ENCODE measurements around the gene NME2.

The NME2 gene

DNA sequence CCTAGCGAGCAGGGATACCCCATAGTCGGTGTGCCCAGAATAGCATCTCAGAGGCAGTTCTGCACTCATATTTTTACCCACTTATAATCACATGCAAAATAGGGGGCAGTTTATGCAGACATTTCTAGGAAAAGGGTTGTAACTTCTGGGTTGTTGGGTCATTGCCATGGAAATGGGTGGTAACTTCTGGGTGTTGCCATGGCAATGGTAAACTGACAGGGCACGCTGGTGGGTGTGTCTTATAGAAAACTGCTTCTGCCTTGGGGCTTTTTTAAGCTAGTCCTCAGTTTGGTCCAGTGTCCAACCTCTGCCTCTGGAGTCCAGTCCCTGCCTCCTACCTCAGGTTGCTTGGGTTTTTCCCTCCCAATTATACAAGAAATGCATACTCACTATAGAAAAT is 38.1 kb upstream of the NME2 start:
- Histone ChIP-seq H3K27me3 (ENCODE audit: control insufficient read depth, insufficient read depth, low read length) (no peaks in the 10 kb centered on the region), H3K4me3 (ENCODE audit: low read depth, low read length) (no peak overlapping the region), H3K9ac (ENCODE audit: low read length) (no peak overlapping the region), H3K36me3 (ENCODE audit: control insufficient read depth, insufficient read depth, low read length) (no peaks in the 10 kb centered on the region), H3K4me1 (ENCODE audit: control insufficient read depth, insufficient read depth, low read length) (no peaks in the 10 kb centered on the region), H3K9me3 (ENCODE audit: control insufficient read depth, insufficient read depth, low read depth, low read length) (no peaks in the 10 kb centered on the region), H3K27ac (ENCODE audit: low read depth, low read length) (no peak overlapping the region)

DNA sequence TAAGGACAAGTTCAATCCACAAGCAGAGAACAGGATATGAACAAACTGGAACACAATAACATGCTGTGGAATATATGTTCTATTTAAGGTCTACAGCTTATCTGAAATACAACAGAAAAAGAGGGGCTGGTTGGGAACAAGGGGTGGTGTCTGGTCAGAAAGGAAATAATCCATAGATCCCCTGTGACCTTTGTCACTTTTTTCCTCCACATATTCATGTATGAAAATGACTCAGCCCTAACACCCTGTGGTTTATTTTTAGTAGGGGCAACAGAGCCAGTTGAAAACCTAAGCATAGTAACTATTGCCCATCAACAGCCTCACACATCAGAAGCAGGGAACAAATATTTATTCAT is 33.3 kb upstream of the NME2 start:
- Histone ChIP-seq H3K4me1 (ENCODE audit: control insufficient read depth, insufficient read depth, low read length) (no peaks in the 10 kb centered on the region), H3K9ac (ENCODE audit: low read length) (no peak overlapping the region), H3K4me3 (ENCODE audit: low read depth, low read length) (no peak overlapping the region)

DNA sequence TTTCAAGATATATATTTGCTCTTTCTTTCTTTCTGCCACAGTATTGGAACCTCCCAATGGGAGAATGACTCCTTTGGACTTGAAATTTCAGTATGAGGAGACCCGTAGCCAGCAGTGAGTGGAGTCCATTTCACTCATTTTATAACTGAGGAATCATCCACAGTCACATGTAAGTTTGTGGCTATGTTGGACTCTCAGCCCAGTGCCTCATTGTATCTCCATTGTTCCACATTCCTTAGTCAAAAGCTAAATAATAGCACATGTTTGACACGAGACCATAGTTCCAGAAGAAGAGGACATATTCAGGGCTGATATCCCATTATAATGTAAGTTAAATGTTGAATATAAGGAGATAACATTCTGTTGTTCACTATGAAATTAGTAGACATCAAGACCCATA is 32.8 kb upstream of the NME2 start:
- peaks cover 3% of the 10 kb centered on the region; the same call in 1 of the 2 replicates for H3K9me3 ChIP-seq (ENCODE audit: control insufficient read depth, insufficient read depth, low read depth, low read length)
- H3K4me1 ChIP-seq (ENCODE audit: control insufficient read depth, insufficient read depth, low read length) = no peaks in the 10 kb centered on the region
- H3K27ac ChIP-seq (ENCODE audit: low read depth, low read length) = no peak overlapping the region
- H3K9ac ChIP-seq (ENCODE audit: low read length) = no peak overlapping the region
- H3K4me3 ChIP-seq (ENCODE audit: low read depth, low read length) = no peak overlapping the region
- H3K36me3 ChIP-seq (ENCODE audit: control insufficient read depth, insufficient read depth, low read length) = no peaks in the 10 kb centered on the region
- no peaks in the 10 kb centered on the region for H3K27me3 ChIP-seq (ENCODE audit: control insufficient read depth, insufficient read depth, low read length)

More for the DNA sequence above, 33.3 kb upstream of the NME2 start:
- H3K27ac ChIP-seq (ENCODE audit: low read depth, low read length) = no peak overlapping the region
- no peaks in the 10 kb centered on the region for H3K27me3 ChIP-seq (ENCODE audit: control insufficient read depth, insufficient read depth, low read length)
- H3K36me3 ChIP-seq (ENCODE audit: control insufficient read depth, insufficient read depth, low read length) = no peaks in the 10 kb centered on the region
- H3K9me3 ChIP-seq (ENCODE audit: control insufficient read depth, insufficient read depth, low read depth, low read length) = peaks cover 3% of the 10 kb centered on the region; the same call in 1 of the 2 replicates

DNA sequence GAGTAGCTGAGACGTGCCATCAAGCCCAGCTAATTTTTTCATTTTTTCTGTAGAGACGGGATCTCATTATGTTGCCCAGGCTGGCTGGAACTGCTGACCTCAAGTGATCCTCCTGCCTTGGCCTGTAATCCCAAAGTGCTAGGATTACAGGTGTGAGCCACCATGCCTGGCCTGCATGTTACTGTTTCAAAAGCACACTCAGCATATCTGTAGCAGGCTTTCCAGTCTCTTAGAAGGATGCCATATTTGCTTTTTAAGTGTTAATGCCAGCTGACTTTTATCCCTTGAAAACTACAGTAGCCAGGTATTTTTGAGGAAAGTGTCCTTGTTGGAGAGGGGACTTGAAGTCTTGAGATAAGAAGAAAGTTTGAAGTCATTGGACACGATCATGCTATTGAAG is 30.3 kb upstream of the NME2 start:
- no peaks in the 10 kb centered on the region for H3K27me3 ChIP-seq (ENCODE audit: control insufficient read depth, insufficient read depth, low read length)
- H3K9me3 ChIP-seq (ENCODE audit: control insufficient read depth, insufficient read depth, low read depth, low read length) = peaks cover 3% of the 10 kb centered on the region; the same call in 1 of the 2 replicates
- H3K9ac ChIP-seq (ENCODE audit: low read length) = no peak overlapping the region
- H3K36me3 ChIP-seq (ENCODE audit: control insufficient read depth, insufficient read depth, low read length) = no peaks in the 10 kb centered on the region
- H3K27ac ChIP-seq (ENCODE audit: low read depth, low read length) = no peak overlapping the region
- H3K4me3 ChIP-seq (ENCODE audit: low read depth, low read length) = no peak overlapping the region
- no peaks in the 10 kb centered on the region for H3K4me1 ChIP-seq (ENCODE audit: control insufficient read depth, insufficient read depth, low read length)

DNA sequence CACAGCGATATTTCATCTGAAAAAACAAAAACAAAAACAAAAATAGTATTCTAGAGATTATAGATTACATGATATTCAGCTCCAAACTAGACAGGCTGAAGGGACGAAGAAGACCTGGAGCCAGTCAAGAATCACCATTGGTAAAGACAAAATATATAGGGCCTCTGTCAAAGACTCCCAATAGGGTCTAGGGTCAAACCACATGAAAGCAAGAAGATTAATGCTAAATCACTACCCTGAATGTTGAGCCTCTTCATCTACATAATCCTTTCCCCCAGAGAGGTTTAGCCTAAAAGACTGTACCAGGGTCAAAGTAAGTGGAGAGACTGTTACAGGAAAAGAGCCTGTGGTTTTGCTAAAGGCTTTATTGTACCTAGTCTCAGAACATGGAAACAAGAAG is 23.6 kb upstream of the NME2 start:
- H3K36me3 ChIP-seq (ENCODE audit: control insufficient read depth, insufficient read depth, low read length) = no peaks in the 10 kb centered on the region
- H3K27me3 ChIP-seq (ENCODE audit: control insufficient read depth, insufficient read depth, low read length) = no peaks in the 10 kb centered on the region
- no peak overlapping the region for H3K4me3 ChIP-seq (ENCODE audit: low read depth, low read length)
- H3K9ac ChIP-seq (ENCODE audit: low read length) = no peak overlapping the region
- H3K4me1 ChIP-seq (ENCODE audit: control insufficient read depth, insufficient read depth, low read length) = 0 out of 2 replicates have a peak, but pooled peaks cover 6% of the 10 kb centered on the region
- no peak overlapping the region for H3K27ac ChIP-seq (ENCODE audit: low read depth, low read length)
- no peaks in the 10 kb centered on the region for H3K9me3 ChIP-seq (ENCODE audit: control insufficient read depth, insufficient read depth, low read depth, low read length)

- no peaks in the 10 kb centered on the region for H3K9me3 ChIP-seq (ENCODE audit: control insufficient read depth, insufficient read depth, low read depth, low read length)
- H3K4me3 ChIP-seq (ENCODE audit: low read depth, low read length) = no peak overlapping the region
- no peaks in the 10 kb centered on the region for H3K27me3 ChIP-seq (ENCODE audit: control insufficient read depth, insufficient read depth, low read length)
- 0 out of 2 replicates have a peak, but pooled peaks cover 6% of the 10 kb centered on the region for H3K4me1 ChIP-seq (ENCODE audit: control insufficient read depth, insufficient read depth, low read length)
- H3K36me3 ChIP-seq (ENCODE audit: control insufficient read depth, insufficient read depth, low read length) = no peaks in the 10 kb centered on the region
- no peak overlapping the region for H3K9ac ChIP-seq (ENCODE audit: low read length)
- no peak overlapping the region for H3K27ac ChIP-seq (ENCODE audit: low read depth, low read length)
Observed at GRCh38 chr17:51144266-51145022, 21.8 kb upstream of the NME2 start.

DNA sequence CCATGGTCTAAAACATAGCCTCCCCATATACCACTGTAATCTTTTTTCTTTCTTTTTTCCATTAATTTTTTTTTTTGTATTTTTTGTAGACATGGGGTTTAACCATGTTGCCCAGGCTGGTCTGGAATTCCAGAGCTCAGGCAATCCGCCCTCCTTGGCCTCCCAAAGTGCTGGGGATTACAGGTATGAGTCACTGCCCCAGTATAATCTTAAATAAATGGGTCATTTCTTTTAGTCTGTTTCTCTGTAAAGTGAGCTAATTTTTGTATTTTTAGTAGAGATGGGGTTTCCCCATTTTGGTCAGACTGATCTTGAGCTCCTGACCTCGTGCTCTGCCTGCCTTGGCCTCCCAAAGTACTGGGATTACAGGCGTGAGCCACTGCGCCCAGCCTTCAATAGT is 18.6 kb upstream of the NME2 start:
- Histone ChIP-seq H3K4me3 (ENCODE audit: low read depth, low read length) (no peak overlapping the region), H3K27me3 (ENCODE audit: control insufficient read depth, insufficient read depth, low read length) (no peaks in the 10 kb centered on the region), H3K9ac (ENCODE audit: low read length) (no peak overlapping the region), H3K27ac (ENCODE audit: low read depth, low read length) (no peak overlapping the region), H3K36me3 (ENCODE audit: control insufficient read depth, insufficient read depth, low read length) (no peaks in the 10 kb centered on the region), H3K4me1 (ENCODE audit: control insufficient read depth, insufficient read depth, low read length) (peaks cover 8% of the 10 kb centered on the region; the same call in 1 of the 2 replicates), H3K9me3 (ENCODE audit: control insufficient read depth, insufficient read depth, low read depth, low read length) (no peaks in the 10 kb centered on the region)

- H3K27me3 ChIP-seq (ENCODE audit: control insufficient read depth, insufficient read depth, low read length) = no peaks in the 10 kb centered on the region
- H3K9ac ChIP-seq (ENCODE audit: low read length) = no peak overlapping the region
- H3K4me3 ChIP-seq (ENCODE audit: low read depth, low read length) = no peak overlapping the region
- no peaks in the 10 kb centered on the region for H3K36me3 ChIP-seq (ENCODE audit: control insufficient read depth, insufficient read depth, low read length)
- H3K4me1 ChIP-seq (ENCODE audit: control insufficient read depth, insufficient read depth, low read length) = peaks cover 11% of the 10 kb centered on the region; the same call in 1 of the 2 replicates
- no peaks in the 10 kb centered on the region for H3K9me3 ChIP-seq (ENCODE audit: control insufficient read depth, insufficient read depth, low read depth, low read length)
- H3K27ac ChIP-seq (ENCODE audit: low read depth, low read length) = no peak overlapping the region
Observed at GRCh38 chr17:51149163-51149562, 17.0 kb upstream of the NME2 start.

DNA sequence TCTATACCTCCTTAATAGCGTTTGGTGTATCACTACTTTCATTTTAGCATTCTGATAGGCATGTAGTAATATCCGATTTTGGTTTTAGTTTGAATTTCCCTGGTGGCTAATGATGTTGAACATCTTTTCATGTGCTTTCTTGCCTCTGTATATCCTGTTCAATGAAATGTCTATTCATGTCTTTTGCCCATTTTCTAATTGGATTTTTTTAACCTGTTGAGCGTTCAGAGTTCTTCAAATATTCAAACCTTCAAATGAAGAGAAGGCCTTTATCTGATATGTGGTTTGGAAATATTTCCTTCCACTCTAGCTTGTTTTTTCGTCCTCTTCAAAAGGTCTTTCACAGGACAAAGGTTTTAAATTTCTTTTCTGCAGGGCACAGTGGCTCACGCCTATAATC is 15.3 kb upstream of the NME2 start:
- Histone ChIP-seq H3K27ac (ENCODE audit: low read depth, low read length) (no peak overlapping the region), H3K9me3 (ENCODE audit: control insufficient read depth, insufficient read depth, low read depth, low read length) (no peaks in the 10 kb centered on the region), H3K9ac (ENCODE audit: low read length) (no peak overlapping the region), H3K36me3 (ENCODE audit: control insufficient read depth, insufficient read depth, low read length) (peaks cover 8% of the 10 kb centered on the region), H3K4me1 (ENCODE audit: control insufficient read depth, insufficient read depth, low read length) (peaks cover 10% of the 10 kb centered on the region; the same call in 1 of the 2 replicates), H3K27me3 (ENCODE audit: control insufficient read depth, insufficient read depth, low read length) (no peaks in the 10 kb centered on the region), H3K4me3 (ENCODE audit: low read depth, low read length) (no peak overlapping the region)

DNA sequence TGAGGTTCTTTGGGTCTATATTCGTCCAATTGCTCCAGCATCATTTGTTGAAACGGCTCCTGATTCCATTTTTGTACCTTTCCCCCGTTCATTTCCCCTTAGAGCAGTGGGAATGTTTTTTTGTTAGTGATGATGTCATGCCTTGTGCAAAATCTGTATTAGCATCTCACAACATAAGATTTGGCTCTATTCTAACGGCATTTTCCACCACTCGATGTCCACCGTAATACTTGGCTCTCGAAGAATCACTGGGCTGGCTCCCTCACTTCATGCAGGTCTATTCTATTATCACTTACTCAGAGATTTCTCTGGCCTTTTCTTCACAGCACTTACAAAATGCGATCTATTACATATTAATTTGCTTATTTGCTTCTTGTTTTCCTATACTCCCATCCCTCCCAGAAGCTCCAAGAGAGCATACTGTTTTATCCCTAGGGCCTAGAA is 13.4 kb upstream of the NME2 start:
- H3K9ac ChIP-seq (ENCODE audit: low read length) = peak overlapping the region; percentile 40
- H3K27me3 ChIP-seq (ENCODE audit: control insufficient read depth, insufficient read depth, low read length) = no peaks in the 10 kb centered on the region
- H3K9me3 ChIP-seq (ENCODE audit: control insufficient read depth, insufficient read depth, low read depth, low read length) = no peaks in the 10 kb centered on the region
- peaks cover 26% of the 10 kb centered on the region for H3K36me3 ChIP-seq (ENCODE audit: control insufficient read depth, insufficient read depth, low read length)
- peaks cover 10% of the 10 kb centered on the region; the same call in 1 of the 2 replicates for H3K4me1 ChIP-seq (ENCODE audit: control insufficient read depth, insufficient read depth, low read length)
- H3K4me3 ChIP-seq (ENCODE audit: low read depth, low read length) = peak overlapping the region; percentile 54
- H3K27ac ChIP-seq (ENCODE audit: low read depth, low read length) = peak overlapping the region; percentile 8; the same call in 1 of the 2 replicates

- Histone ChIP-seq H3K4me1 (ENCODE audit: control insufficient read depth, insufficient read depth, low read length) (peaks cover 10% of the 10 kb centered on the region; the same call in 1 of the 2 replicates), H3K9ac (ENCODE audit: low read length) (peak within 1 kb of the TSS; percentile 95), H3K9me3 (ENCODE audit: control insufficient read depth, insufficient read depth, low read depth, low read length) (no peaks in the 10 kb centered on the region), H3K36me3 (ENCODE audit: control insufficient read depth, insufficient read depth, low read length) (peaks cover 32% of the 10 kb centered on the region), H3K27ac (ENCODE audit: low read depth, low read length) (peak within 1 kb of the TSS; percentile 29; the same call in 1 of the 2 replicates), H3K27me3 (ENCODE audit: control insufficient read depth, insufficient read depth, low read length) (no peaks in the 10 kb centered on the region), H3K4me3 (ENCODE audit: low read depth, low read length) (peak within 1 kb of the TSS; percentile 94)
Observed at GRCh38 chr17:51153210-51154072, 12.8 kb upstream of the NME2 start, which contains the start of gene NME1. NME1 (plus strand) TSS chr17:51153559; CDS start chr17:51155655, 2,096 bp downstream.

Data from HUES6 (cell line).